Trophoblast cell (in vitro differentiated cells and primary cell): Measurements from ENCODE around the gene ETNK1.
A peak's percentile ranks its signal among the peaks of the same experiment; 100 is the strongest.
"Not testable (repeated sequence)": the region's sequence is repeated elsewhere in the genome, so short reads cannot be mapped to it uniquely, and the experiment has no call there.

Source experiments
- DNase-seq, 2 donors: peaks; one replicate each; pipeline ENCODE4 v3.0.0-alpha.2; 2016
- H2AFZ ChIP-seq: 2 replicates; pipeline ENCODE4 v1.6.1; 2013; ENCODE audit warnings: low read length, moderate library complexity, mild to moderate bottlenecking; ENCODE audit not compliant: insufficient read depth, poor library complexity
- H2AK5ac ChIP-seq: 2 replicates; pipeline ENCODE4 v1.6.1; 2013; ENCODE audit warnings: mild to moderate bottlenecking, low read length
- H2BK120ac ChIP-seq: 2 replicates; pipeline ENCODE4 v1.6.1; 2013; ENCODE audit warnings: low read length, mild to moderate bottlenecking, moderate library complexity; ENCODE audit not compliant: insufficient read depth, poor library complexity
- H2BK12ac ChIP-seq: 2 replicates; pipeline ENCODE4 v1.6.1; 2013; ENCODE audit warnings: mild to moderate bottlenecking, low read length, moderate library complexity
- H2BK5ac ChIP-seq: 2 replicates; pipeline ENCODE4 v1.6.1; 2013; ENCODE audit warnings: low read length, low read depth, moderate library complexity, mild to moderate bottlenecking; ENCODE audit not compliant: poor library complexity
- H3K14ac ChIP-seq: 2 replicates; pipeline ENCODE4 v1.6.1; 2013; ENCODE audit warnings: mild to moderate bottlenecking, low read length
- H3K18ac ChIP-seq: 2 replicates; pipeline ENCODE4 v1.6.1; 2013; ENCODE audit warnings: mild to moderate bottlenecking, low read length
- H3K23ac ChIP-seq: 2 replicates; pipeline ENCODE4 v1.6.1; 2013; ENCODE audit warnings: low read length
- H3K27ac ChIP-seq: 2 replicates; pipeline ENCODE4 v1.5.1; 2013; ENCODE audit warnings: low read depth, mild to moderate bottlenecking, inconsistent platforms, low read length, moderate library complexity
- H3K27me3 ChIP-seq: 2 replicates; pipeline ENCODE4 v1.6.1; 2013; ENCODE audit warnings: inconsistent platforms, mild to moderate bottlenecking, low read length, moderate library complexity; ENCODE audit not compliant: insufficient read depth
- H3K36me3 ChIP-seq, 2 experiments: 1 replicate in 1 of 2; 2 replicates in 1 of 2; pipeline ENCODE4 v1.6.1; 2013; ENCODE audit warnings: low read length in 2 of 2, mild to moderate bottlenecking in 2 of 2, moderate library complexity in 1 of 2; ENCODE audit not compliant: insufficient read depth in 2 of 2, control insufficient read depth in 1 of 2
- H3K4ac ChIP-seq: 2 replicates; pipeline ENCODE4 v1.6.1; 2013; ENCODE audit warnings: low read depth, mild to moderate bottlenecking, low read length, moderate library complexity
- H3K4me1 ChIP-seq, 2 experiments: 1 replicate in 1 of 2; 2 replicates in 1 of 2; pipeline ENCODE4 v1.6.1; 2013; ENCODE audit warnings: low read length in 2 of 2, mild to moderate bottlenecking in 2 of 2, moderate library complexity in 1 of 2; ENCODE audit not compliant: insufficient read depth in 2 of 2, control insufficient read depth in 1 of 2
- H3K4me2 ChIP-seq: 2 replicates; pipeline ENCODE4 v1.6.1; 2013; ENCODE audit warnings: inconsistent platforms, mild to moderate bottlenecking, low read length, moderate library complexity
- H3K4me3 ChIP-seq: 2 replicates; pipeline ENCODE4 v1.5.1; 2013; ENCODE audit warnings: mild to moderate bottlenecking, low read depth, low read length, inconsistent platforms
- H3K79me1 ChIP-seq: one replicate; pipeline ENCODE4 v1.6.1; 2013; ENCODE audit warnings: low read length
- H3K79me2 ChIP-seq: 2 replicates; pipeline ENCODE4 v1.6.1; 2013; ENCODE audit warnings: low read length, mild to moderate bottlenecking; ENCODE audit not compliant: control insufficient read depth, insufficient read depth, poor library complexity
- H3K9ac ChIP-seq: 2 replicates; pipeline ENCODE4 v1.6.1; 2013; ENCODE audit warnings: mild to moderate bottlenecking, low read length
- H3K9me3 ChIP-seq: 2 replicates; pipeline ENCODE4 v1.6.1; 2013; ENCODE audit warnings: low read depth, mild to moderate bottlenecking, control low read depth, inconsistent platforms, low read length; ENCODE audit not compliant: insufficient read depth
- H4K12ac ChIP-seq: 2 replicates; pipeline ENCODE4 v1.6.1; 2013; ENCODE audit warnings: low read depth, mild to moderate bottlenecking, low read length, moderate library complexity
- H4K8ac ChIP-seq: 2 replicates; pipeline ENCODE4 v1.6.1; 2013; ENCODE audit warnings: low read depth, mild to moderate bottlenecking, low read length, moderate library complexity
- H4K91ac ChIP-seq: one replicate; pipeline ENCODE4 v1.6.1; 2013; ENCODE audit warnings: low read depth, mild to moderate bottlenecking, low read length, moderate library complexity
- WGBS: extraction: QIAGEN DNeasy Blood & Tissue Kit; methylation state at CpG from one replicate; pipeline ENCODE4 v1.1.7; 2013; ENCODE audit warnings: missing lambda C conversion rate; ENCODE audit not compliant: insufficient read length, insufficient coverage; ENCODE audit errors: extremely low coverage; 5-methylcytosine and 5-hydroxymethylcytosine counted together

ETNK1 gene

DNA sequence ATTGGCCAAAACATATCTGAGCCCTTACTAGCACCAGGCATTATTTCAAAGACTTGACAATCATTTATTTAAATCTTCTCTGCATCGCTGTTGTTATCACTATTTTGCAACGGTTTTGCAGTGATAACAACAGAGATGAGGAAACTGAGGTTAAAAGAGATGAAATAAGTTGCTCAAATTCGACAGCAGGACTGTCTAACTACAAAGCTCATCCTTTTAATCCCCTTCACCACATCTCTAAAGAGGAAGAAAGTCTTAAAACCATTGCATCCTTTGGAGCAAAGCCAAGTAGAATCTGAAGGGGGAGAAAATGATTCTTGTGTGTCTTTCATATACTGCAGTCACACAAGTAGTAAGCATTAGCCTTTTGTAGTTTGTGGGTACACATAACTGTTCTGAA is 14.8 kb upstream of the ETNK1 start:
- Histone ChIP-seq H2AK5ac (no peak overlapping the region), H2BK120ac (no peak overlapping the region), H3K23ac (no peak overlapping the region), H3K27ac (no peak overlapping the region), H3K4me1 (no peaks in the 10 kb centered on the region), H3K14ac (no peak overlapping the region), H3K4me2 (no peak overlapping the region), H3K9ac (no peak overlapping the region), H3K18ac (no peak overlapping the region), H3K79me2 (no peaks in the 10 kb centered on the region), H2BK12ac (no peak overlapping the region), H3K9me3 (no peaks in the 10 kb centered on the region), H3K79me1 (no peaks in the 10 kb centered on the region), H3K27me3 (no peaks in the 10 kb centered on the region), H2BK5ac (no peak overlapping the region), H3K4ac (no peak overlapping the region), H4K8ac (no peak overlapping the region), H4K12ac (no peak overlapping the region), H4K91ac (no peak overlapping the region), H2AFZ (no peak overlapping the region), H3K4me3 (no peak overlapping the region), H3K36me3 (no peaks in the 10 kb centered on the region)
- WGBS, result no CpG with 5 or more reads among the region's 3 CpGs
- DNase-seq, result no peak

DNA sequence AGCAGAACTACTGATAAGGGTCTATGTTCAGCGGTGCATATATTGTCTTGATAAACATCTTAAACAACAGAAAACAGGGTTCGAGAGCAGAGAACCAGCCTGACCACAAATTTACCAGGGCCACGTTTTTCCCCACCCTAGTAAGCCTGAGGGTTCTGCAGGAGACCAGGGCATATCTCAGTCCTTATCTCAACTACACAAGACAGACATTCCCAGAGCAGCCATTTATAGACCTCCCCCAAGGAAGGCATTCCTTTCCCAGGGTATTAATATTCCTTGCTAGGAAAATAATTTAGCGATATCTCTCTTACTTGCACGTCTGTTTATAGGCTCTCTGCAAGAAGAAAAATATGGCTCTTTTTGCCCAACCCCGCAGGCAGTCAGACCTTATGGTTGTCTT is 12.1 kb upstream of the ETNK1 start:
- not testable (repeated sequence) for H3K36me3 ChIP-seq, H3K4me2 ChIP-seq, H3K23ac ChIP-seq, H3K9ac ChIP-seq, H3K4ac ChIP-seq, H4K12ac ChIP-seq, H3K79me2 ChIP-seq, H3K4me3 ChIP-seq, H2BK12ac ChIP-seq, H2AK5ac ChIP-seq, H2BK120ac ChIP-seq, H3K79me1 ChIP-seq, H2AFZ ChIP-seq, H3K4me1 ChIP-seq, DNase-seq, H3K14ac ChIP-seq, H4K8ac ChIP-seq, H3K9me3 ChIP-seq, H3K27ac ChIP-seq, H3K27me3 ChIP-seq, H3K18ac ChIP-seq, H2BK5ac ChIP-seq, H4K91ac ChIP-seq
- WGBS, result no CpG with 5 or more reads among the region's 6 CpGs

DNA sequence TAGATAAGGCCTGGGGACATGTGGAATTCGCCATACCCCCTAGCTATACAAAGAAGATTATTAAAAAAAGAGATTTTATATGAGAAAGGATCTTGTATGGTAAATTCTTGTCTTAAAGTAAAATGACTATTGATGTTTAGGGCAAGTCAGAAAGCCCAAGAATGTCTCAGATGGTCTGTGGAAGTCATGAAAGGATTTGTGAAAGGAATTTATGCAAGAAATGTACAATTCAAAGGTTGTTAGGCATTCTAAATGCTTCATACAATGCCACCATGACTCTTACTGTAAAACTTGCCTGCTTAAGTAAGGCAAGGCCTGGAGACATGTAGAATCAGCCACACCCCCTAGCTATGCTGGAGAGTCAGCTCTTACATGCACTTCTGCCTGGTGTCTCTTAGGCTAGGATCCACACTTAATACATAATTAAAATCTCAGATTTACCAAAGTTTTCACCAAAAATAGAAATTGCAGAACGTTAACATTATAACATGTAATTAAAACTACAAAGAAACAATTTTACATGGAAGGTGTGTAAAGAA is 8.9 kb upstream of the ETNK1 start:
- no peaks in the 10 kb centered on the region for H3K4me1 ChIP-seq
- DNase-seq, result peak; percentile 64 to 75
- no peak overlapping the region for H3K4me3 ChIP-seq
- no peaks in the 10 kb centered on the region for H3K79me2 ChIP-seq
- H2BK120ac ChIP-seq, result no peak overlapping the region
- no peak overlapping the region for H3K4ac ChIP-seq
- H2AK5ac ChIP-seq, result no peak overlapping the region
- no peak overlapping the region for H4K12ac ChIP-seq
- no peak overlapping the region for H3K14ac ChIP-seq
- no peak overlapping the region for H2BK5ac ChIP-seq
- no peak overlapping the region for H4K8ac ChIP-seq
- H4K91ac ChIP-seq, result no peak overlapping the region
- no peak overlapping the region for H3K4me2 ChIP-seq
- WGBS, result no CpG with 5 or more reads among the region's 2 CpGs
- H3K36me3 ChIP-seq, result no peaks in the 10 kb centered on the region
- H3K18ac ChIP-seq, result no peak overlapping the region
- H3K9ac ChIP-seq, result no peak overlapping the region
- no peak overlapping the region for H3K23ac ChIP-seq
- H3K79me1 ChIP-seq, result no peaks in the 10 kb centered on the region
- no peak overlapping the region for H2AFZ ChIP-seq
- H3K27me3 ChIP-seq, result no peaks in the 10 kb centered on the region
- no peak overlapping the region for H2BK12ac ChIP-seq
- H3K9me3 ChIP-seq, result peaks cover 2% of the 10 kb centered on the region
- no peak overlapping the region for H3K27ac ChIP-seq

- Histone ChIP-seq H3K18ac (no peak overlapping the region), H2AFZ (no peak overlapping the region), H4K91ac (no peak overlapping the region), H3K79me2 (no peaks in the 10 kb centered on the region), H2BK5ac (no peak overlapping the region), H3K9ac (no peak overlapping the region), H3K14ac (no peak overlapping the region), H3K23ac (no peak overlapping the region), H3K79me1 (no peaks in the 10 kb centered on the region), H2BK12ac (no peak overlapping the region), H3K27ac (no peak overlapping the region), H3K27me3 (no peaks in the 10 kb centered on the region), H4K8ac (no peak overlapping the region), H3K36me3 (no peaks in the 10 kb centered on the region), H4K12ac (no peak overlapping the region), H3K9me3 (peaks cover 2% of the 10 kb centered on the region), H2AK5ac (no peak overlapping the region), H3K4me2 (no peak overlapping the region), H3K4ac (no peak overlapping the region), H2BK120ac (no peak overlapping the region), H3K4me3 (no peak overlapping the region), H3K4me1 (no peaks in the 10 kb centered on the region)
- no CpG with 5 or more reads among the region's 2 CpGs for WGBS
- no peak for DNase-seq
These were observed 7.3 kb upstream of the ETNK1 start for GRCh38 chr12:22617630-22618029.
